ENCODE measurements around the gene TTC21A.

The TTC21A gene

DNA sequence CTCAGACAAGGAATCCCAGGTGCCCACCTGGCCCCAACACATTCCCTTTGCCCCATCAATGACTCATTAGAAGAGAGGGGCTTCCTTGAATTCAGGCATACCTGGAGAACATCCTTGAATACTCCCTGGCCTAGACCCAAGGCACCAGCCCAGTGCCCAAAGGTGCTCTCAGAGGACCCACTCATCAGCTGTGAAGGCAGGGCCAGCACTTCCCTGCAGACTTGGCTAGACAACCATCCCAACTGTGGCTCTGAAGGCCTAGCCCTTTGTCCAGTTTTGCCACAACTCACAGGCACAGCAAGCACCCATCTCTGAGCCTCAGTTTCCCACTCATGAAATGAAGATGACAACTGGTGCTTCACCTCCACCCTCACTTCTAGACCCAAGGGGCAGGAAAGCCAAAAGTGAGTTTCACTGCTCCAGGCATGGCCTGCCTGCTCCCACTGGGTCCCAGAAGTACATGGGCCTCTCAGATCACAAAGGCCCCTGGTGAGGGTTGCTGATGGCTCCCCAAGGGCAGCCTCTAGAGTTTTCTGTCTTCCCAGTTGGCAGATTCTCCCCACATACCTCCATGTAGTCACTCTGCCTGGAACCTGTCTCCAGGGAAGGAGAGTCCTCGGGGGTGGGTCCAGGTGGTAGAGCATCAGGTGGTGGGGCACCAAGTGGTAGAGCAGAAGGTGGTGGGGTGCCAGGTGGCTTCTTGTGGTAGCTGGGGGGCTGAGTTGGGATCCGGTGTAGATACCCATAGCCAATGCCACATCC, 7.6 kb upstream of the TTC21A start:
- H3K36me3 ChIP-seq (ENCODE audit: control insufficient read depth in 2 of 2, insufficient read depth in 1 of 2, low read length in 2 of 2): peaks cover 0 to 72% of the 10 kb centered on the region in 2 experiments; a peak in 1 of 3 replicates
- ChIA-PET POLR2A (no interaction called here), CTCF (interaction anchor here (0.7 kb wide), 1 partner anchor 92 kb away, joined by 3 read pairs; no protein-coding TSS in a partner anchor)
- H3K27ac ChIP-seq (ENCODE audit: extremely low read depth, low read depth, low read length): no peak overlapping the region
- no peak overlapping the region for H3K4me3 ChIP-seq (ENCODE audit: low read depth, low read length)
- no peaks in the 10 kb centered on the region for H3K9me3 ChIP-seq (ENCODE audit: control insufficient read depth, insufficient read depth, low read depth, low read length)
- TF ChIP-seq EGR2 (tag by site-specific recombination; IDR thresholded peaks at IDR 0.05; ENCODE audit: low read depth): no peak
- TF ChIP-seq ZNF2 (tag by site-specific recombination; IDR thresholded peaks at IDR 0.05): no peak
- no peak for TF ChIP-seq ZBTB48 (tag by site-specific recombination; IDR thresholded peaks at IDR 0.05)
- no peak for TF ChIP-seq GLIS2 (tag by site-specific recombination; IDR thresholded peaks at IDR 0.05)
- TF ChIP-seq ZNF791 (tag by site-specific recombination; IDR thresholded peaks at IDR 0.05): no peak
- TF ChIP-seq ZBTB8A (tag by site-specific recombination; IDR thresholded peaks at IDR 0.05): no peak
- TF ChIP-seq ZNF747 (tag by site-specific recombination; IDR thresholded peaks at IDR 0.05): no peak
- TF ChIP-seq, protein P1, sequence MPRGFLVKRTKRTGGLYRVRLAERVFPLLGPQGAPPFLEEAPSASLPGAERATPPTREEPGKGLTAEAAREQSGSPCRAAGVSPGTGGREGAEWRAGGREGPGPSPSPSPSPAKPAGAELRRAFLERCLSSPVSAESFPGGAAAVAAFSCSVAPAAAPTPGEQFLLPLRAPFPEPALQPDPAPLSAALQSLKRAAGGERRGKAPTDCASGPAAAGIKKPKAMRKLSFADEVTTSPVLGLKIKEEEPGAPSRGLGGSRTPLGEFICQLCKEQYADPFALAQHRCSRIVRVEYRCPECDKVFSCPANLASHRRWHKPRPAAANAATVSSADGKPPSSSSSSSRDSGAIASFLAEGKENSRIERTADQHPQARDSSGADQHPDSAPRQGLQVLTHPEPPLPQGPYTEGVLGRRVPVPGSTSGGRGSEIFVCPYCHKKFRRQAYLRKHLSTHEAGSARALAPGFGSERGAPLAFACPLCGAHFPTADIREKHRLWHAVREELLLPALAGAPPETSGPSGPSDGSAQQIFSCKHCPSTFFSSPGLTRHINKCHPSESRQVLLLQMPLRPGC (tag by site-specific recombination; IDR thresholded peaks at IDR 0.05): no peak
- TF ChIP-seq, protein P2, sequence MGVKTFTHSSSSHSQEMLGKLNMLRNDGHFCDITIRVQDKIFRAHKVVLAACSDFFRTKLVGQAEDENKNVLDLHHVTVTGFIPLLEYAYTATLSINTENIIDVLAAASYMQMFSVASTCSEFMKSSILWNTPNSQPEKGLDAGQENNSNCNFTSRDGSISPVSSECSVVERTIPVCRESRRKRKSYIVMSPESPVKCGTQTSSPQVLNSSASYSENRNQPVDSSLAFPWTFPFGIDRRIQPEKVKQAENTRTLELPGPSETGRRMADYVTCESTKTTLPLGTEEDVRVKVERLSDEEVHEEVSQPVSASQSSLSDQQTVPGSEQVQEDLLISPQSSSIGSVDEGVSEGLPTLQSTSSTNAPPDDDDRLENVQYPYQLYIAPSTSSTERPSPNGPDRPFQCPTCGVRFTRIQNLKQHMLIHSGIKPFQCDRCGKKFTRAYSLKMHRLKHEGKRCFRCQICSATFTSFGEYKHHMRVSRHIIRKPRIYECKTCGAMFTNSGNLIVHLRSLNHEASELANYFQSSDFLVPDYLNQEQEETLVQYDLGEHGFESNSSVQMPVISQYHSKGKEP (tag by site-specific recombination; IDR thresholded peaks at IDR 0.05): no peak
- H3K4me1 ChIP-seq (ENCODE audit: control insufficient read depth, insufficient read depth, low read length): no peaks in the 10 kb centered on the region

DNA sequence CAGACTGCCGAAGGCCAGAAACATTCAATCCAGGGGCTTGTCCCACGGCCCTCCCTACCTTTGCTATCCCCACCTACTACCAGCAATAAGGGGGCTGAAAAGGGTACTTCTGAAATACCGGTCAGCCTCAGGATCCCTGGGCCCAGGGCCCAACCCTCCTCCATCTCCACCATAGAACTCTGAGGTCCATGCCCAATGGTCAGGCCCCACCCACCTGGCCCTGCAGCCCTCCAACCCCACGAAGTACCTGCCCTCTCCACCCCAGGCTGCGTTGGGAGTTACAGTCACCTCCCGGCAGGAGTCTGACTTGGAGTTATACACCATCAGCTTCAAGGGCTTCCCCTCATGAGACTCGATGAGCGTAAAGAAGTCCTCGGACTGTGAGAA, 7.0 kb upstream of the TTC21A start:
- ChIA-PET CTCF (interaction anchor here (0.7 to 2.4 kb wide), 3 partner anchors 23 to 188 kb away, joined by 3 to 11 read pairs (median 3); no protein-coding TSS in a partner anchor), POLR2A (no interaction called here)
- H3K36me3 ChIP-seq (ENCODE audit: control insufficient read depth in 2 of 2, insufficient read depth in 1 of 2, low read length in 2 of 2): peaks cover 0 to 67% of the 10 kb centered on the region in 2 experiments; a peak in 1 of 3 replicates
- no peak overlapping the region for H3K27ac ChIP-seq (ENCODE audit: extremely low read depth, low read depth, low read length)
- no peaks in the 10 kb centered on the region for H3K9me3 ChIP-seq (ENCODE audit: control insufficient read depth, insufficient read depth, low read depth, low read length)
- no peak overlapping the region for H3K4me3 ChIP-seq (ENCODE audit: low read depth, low read length)
- H3K4me1 ChIP-seq (ENCODE audit: control insufficient read depth, insufficient read depth, low read length): no peaks in the 10 kb centered on the region
- TF ChIP-seq ZNF214 (tag by site-specific recombination; IDR thresholded peaks at IDR 0.05; ENCODE audit: borderline replicate concordance) (no peak), ZNF302 (tag by site-specific recombination; IDR thresholded peaks at IDR 0.05; ENCODE audit: low read depth) (no peak), ZBTB8A (tag by site-specific recombination; IDR thresholded peaks at IDR 0.05) (no peak), OVOL3 (tag by site-specific recombination; IDR thresholded peaks at IDR 0.05) (no peak), ZNF121 (tag by site-specific recombination; IDR thresholded peaks at IDR 0.05) (no peak), ZNF24 (tag by site-specific recombination; IDR thresholded peaks at IDR 0.05) (no peak), ZNF624 (tag by site-specific recombination; IDR thresholded peaks at IDR 0.05) (no peak), ZNF560 (tag by site-specific recombination; IDR thresholded peaks at IDR 0.05; ENCODE audit: borderline replicate concordance) (no peak), ZIC2 (tag by site-specific recombination; IDR thresholded peaks at IDR 0.05) (no peak), ZNF19 (tag by site-specific recombination; IDR thresholded peaks at IDR 0.05; ENCODE audit: low read depth) (no peak)
- TF ChIP-seq, protein P3, sequence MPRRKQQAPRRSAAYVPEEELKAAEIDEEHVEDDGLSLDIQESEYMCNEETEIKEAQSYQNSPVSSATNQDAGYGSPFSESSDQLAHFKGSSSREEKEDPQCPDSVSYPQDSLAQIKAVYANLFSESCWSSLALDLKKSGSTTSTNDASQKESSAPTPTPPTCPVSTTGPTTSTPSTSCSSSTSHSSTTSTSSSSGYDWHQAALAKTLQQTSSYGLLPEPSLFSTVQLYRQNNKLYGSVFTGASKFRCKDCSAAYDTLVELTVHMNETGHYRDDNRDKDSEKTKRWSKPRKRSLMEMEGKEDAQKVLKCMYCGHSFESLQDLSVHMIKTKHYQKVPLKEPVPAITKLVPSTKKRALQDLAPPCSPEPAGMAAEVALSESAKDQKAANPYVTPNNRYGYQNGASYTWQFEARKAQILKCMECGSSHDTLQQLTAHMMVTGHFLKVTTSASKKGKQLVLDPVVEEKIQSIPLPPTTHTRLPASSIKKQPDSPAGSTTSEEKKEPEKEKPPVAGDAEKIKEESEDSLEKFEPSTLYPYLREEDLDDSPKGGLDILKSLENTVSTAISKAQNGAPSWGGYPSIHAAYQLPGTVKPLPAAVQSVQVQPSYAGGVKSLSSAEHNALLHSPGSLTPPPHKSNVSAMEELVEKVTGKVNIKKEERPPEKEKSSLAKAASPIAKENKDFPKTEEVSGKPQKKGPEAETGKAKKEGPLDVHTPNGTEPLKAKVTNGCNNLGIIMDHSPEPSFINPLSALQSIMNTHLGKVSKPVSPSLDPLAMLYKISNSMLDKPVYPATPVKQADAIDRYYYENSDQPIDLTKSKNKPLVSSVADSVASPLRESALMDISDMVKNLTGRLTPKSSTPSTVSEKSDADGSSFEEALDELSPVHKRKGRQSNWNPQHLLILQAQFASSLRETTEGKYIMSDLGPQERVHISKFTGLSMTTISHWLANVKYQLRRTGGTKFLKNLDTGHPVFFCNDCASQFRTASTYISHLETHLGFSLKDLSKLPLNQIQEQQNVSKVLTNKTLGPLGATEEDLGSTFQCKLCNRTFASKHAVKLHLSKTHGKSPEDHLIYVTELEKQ (tag by site-specific recombination; IDR thresholded peaks at IDR 0.05; ENCODE audit: borderline replicate concordance): no peak
- TF ChIP-seq, protein P4, sequence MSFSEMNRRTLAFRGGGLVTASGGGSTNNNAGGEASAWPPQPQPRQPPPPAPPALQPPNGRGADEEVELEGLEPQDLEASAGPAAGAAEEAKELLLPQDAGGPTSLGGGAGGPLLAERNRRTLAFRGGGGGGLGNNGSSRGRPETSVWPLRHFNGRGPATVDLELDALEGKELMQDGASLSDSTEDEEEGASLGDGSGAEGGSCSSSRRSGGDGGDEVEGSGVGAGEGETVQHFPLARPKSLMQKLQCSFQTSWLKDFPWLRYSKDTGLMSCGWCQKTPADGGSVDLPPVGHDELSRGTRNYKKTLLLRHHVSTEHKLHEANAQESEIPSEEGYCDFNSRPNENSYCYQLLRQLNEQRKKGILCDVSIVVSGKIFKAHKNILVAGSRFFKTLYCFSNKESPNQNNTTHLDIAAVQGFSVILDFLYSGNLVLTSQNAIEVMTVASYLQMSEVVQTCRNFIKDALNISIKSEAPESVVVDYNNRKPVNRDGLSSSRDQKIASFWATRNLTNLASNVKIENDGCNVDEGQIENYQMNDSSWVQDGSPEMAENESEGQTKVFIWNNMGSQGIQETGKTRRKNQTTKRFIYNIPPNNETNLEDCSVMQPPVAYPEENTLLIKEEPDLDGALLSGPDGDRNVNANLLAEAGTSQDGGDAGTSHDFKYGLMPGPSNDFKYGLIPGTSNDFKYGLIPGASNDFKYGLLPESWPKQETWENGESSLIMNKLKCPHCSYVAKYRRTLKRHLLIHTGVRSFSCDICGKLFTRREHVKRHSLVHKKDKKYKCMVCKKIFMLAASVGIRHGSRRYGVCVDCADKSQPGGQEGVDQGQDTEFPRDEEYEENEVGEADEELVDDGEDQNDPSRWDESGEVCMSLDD (tag by site-specific recombination; IDR thresholded peaks at IDR 0.05): no peak
- TF ChIP-seq, protein P5, sequence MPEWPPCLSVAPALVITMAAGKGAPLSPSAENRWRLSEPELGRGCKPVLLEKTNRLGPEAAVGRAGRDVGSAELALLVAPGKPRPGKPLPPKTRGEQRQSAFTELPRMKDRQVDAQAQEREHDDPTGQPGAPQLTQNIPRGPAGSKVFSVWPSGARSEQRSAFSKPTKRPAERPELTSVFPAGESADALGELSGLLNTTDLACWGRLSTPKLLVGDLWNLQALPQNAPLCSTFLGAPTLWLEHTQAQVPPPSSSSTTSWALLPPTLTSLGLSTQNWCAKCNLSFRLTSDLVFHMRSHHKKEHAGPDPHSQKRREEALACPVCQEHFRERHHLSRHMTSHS (tag by site-specific recombination; IDR thresholded peaks at IDR 0.05): no peak
- TF ChIP-seq, protein P6, sequence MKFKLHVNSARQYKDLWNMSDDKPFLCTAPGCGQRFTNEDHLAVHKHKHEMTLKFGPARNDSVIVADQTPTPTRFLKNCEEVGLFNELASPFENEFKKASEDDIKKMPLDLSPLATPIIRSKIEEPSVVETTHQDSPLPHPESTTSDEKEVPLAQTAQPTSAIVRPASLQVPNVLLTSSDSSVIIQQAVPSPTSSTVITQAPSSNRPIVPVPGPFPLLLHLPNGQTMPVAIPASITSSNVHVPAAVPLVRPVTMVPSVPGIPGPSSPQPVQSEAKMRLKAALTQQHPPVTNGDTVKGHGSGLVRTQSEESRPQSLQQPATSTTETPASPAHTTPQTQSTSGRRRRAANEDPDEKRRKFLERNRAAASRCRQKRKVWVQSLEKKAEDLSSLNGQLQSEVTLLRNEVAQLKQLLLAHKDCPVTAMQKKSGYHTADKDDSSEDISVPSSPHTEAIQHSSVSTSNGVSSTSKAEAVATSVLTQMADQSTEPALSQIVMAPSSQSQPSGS (tag by site-specific recombination; IDR thresholded peaks at IDR 0.05; ENCODE audit: low read depth): no peak
